Spleen (tissue), 11 donors: ENCODE measurements around the gene IFI16. TPM values are rescaled to one million over a fixed set of nuclear protein-coding genes. Genes with fewer than 3 reads are reported as not detected.

Experiments used
- DNase-seq: peaks from one replicate; pipeline ENCODE4 v3.0.0-alpha.2; 2020
- H3K27ac ChIP-seq, 8 donors: fragments of 200-600 bp; sonication (generic) in 7 of 8; 1 replicate in 4 of 8; 2 replicates in 4 of 8; pipeline versions ENCODE4 v1.5.0 to v1.8.0; 2016 to 2021; ENCODE audit warnings: inconsistent platforms in 4 of 8, mild to moderate bottlenecking in 4 of 8, moderate library complexity in 1 of 8
- H3K27me3 ChIP-seq, 7 donors: fragments of 200-600 bp; sonication (generic) in 6 of 7; replicated peaks in 1 of 7; 1 replicate in 4 of 7; 2 replicates in 3 of 7; pipeline versions ENCODE4 v1.5.0 to v1.8.0; 2016 to 2021; ENCODE audit warnings: inconsistent platforms in 3 of 7, mild to moderate bottlenecking in 1 of 7
- H3K36me3 ChIP-seq, 6 donors: fragments of 200-600 bp; sonication (generic) in 5 of 6; 1 replicate in 4 of 6; 2 replicates in 2 of 6; pipeline versions ENCODE4 v1.5.0 to v1.8.0; 2016 to 2021; ENCODE audit warnings: inconsistent platforms in 2 of 6
- H3K4me1 ChIP-seq, 6 donors: fragments of 200-600 bp; sonication (generic) in 5 of 6; 1 replicate in 3 of 6; 2 replicates in 3 of 6; pipeline versions ENCODE4 v1.5.0 to v1.8.0; 2016 to 2021; ENCODE audit warnings: inconsistent platforms in 3 of 6
- H3K4me3 ChIP-seq, 8 donors: fragments of 200-600 bp; sonication (generic) in 7 of 8; 1 replicate in 4 of 8; 2 replicates in 4 of 8; pipeline versions ENCODE4 v1.5.0 to v1.8.0; 2016 to 2021; ENCODE audit warnings: inconsistent platforms in 4 of 8, mild to moderate bottlenecking in 4 of 8, moderate library complexity in 2 of 8
- H3K9me3 ChIP-seq, 8 donors: fragments of 200-600 bp; sonication (generic) in 7 of 8; 1 replicate in 4 of 8; 2 replicates in 4 of 8; pipeline versions ENCODE4 v1.5.0 to v1.8.0; 2016 to 2021; ENCODE audit warnings: inconsistent platforms in 4 of 8
- POLR2A ChIP-seq, 3 donors: fragments of 450-650 bp; IDR thresholded peaks; one replicate each; pipeline ENCODE4 v1.5.1; 2017; ENCODE audit warnings: antibody characterized with exemption in 3 of 3, mild to moderate bottlenecking in 1 of 3
- POLR2AphosphoS5 ChIP-seq, 3 donors: sonication (generic); formaldehyde crosslinking; IDR thresholded peaks; one replicate each; pipeline ENCODE4 v1.5.1; 2017; ENCODE audit warnings: antibody characterized with exemption in 3 of 3
- WGBS, 5 donors: extraction: QIAGEN DNeasy Blood & Tissue Kit in 3 of 5; methylation state at CpG; one replicate each; pipeline versions ENCODE4 v1.1.5 to v1.1.7; 2013 to 2018; 5-methylcytosine and 5-hydroxymethylcytosine counted together
- intact Hi-C: fragments of 100-400 bp; cut with DNase I; formaldehyde crosslinking; loops from one replicate; pipeline ENCODE4 v1.15.0; 2023; ENCODE audit warnings: low total_unique reads
- polyA plus RNA-seq, 3 donors: library from polyadenylated mRNA; stranded (reverse); fragments of 200-250 nt; gene quantifications; one replicate each; pipeline ENCODE4 v1.2.1, GENCODE V29; 2013
- total RNA-seq, 7 donors: library from RNA; depleted of rRNA in 3 of 7; stranded (reverse); fragments of >200 nt in 3 of 7; fragmentation: NEBNext Ultra II Directional in 4 of 7; extraction: Animal tissue kit (Norgen Biotek cat#: 25700) in 4 of 7; gene quantifications; one replicate each; pipeline versions ENCODE4 v1.1.0 to v1.2.1, GENCODE V29; 2016 to 2021
- TF ChIP-seq, protein P1 (sequence below), 11 experiments: fragments of 200-600 bp in 7 of 11; fragments of 450-650 bp in 4 of 11; sonication (generic) in 4 of 11; IDR thresholded peaks in 8 of 11; conservative IDR thresholded peaks in 3 of 11; 1 replicate in 7 of 11; 2 replicates in 4 of 11; pipeline versions ENCODE4 v1.4.0 to v1.8.0; 2016 to 2021; ENCODE audit warnings: antibody characterized with exemption in 11 of 11, inconsistent platforms in 4 of 11, mild to moderate bottlenecking in 1 of 11
- donor health status: healthy with polysubstance abuse.
- donor health status: DM: no; HTN: no; CAD: no; lungs with moderate emphysema.
- donor health status: DM: no; HTN: no; CAD: no.
- donor health status: Bipolar disorder and iron deficiency.
- donor health status: healthy.
- donor health status: DM: no; HTN: no; CAD: no.
- donor health status: DM: yes; HTN: yes; CAD: no.

Gene IFI16
- total and polyA plus RNA-seq, 10 donors: 155 to 205 (median 176) TPM

GRCh38 chr1:159079525-159079924 is 69.8 kb downstream of the IFI16 start:
- H3K9me3 ChIP-seq: no peaks in the 10 kb centered on the region
- no peak overlapping the region for H3K27ac ChIP-seq
- TF ChIP-seq POLR2A (IDR thresholded peaks at IDR 0.05) (no peak), POLR2AphosphoS5 (IDR thresholded peaks at IDR 0.05) (no peak)
- TF ChIP-seq, protein P1, sequence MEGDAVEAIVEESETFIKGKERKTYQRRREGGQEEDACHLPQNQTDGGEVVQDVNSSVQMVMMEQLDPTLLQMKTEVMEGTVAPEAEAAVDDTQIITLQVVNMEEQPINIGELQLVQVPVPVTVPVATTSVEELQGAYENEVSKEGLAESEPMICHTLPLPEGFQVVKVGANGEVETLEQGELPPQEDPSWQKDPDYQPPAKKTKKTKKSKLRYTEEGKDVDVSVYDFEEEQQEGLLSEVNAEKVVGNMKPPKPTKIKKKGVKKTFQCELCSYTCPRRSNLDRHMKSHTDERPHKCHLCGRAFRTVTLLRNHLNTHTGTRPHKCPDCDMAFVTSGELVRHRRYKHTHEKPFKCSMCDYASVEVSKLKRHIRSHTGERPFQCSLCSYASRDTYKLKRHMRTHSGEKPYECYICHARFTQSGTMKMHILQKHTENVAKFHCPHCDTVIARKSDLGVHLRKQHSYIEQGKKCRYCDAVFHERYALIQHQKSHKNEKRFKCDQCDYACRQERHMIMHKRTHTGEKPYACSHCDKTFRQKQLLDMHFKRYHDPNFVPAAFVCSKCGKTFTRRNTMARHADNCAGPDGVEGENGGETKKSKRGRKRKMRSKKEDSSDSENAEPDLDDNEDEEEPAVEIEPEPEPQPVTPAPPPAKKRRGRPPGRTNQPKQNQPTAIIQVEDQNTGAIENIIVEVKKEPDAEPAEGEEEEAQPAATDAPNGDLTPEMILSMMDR (IDR thresholded peaks at IDR 0.05 in 8 of 11, conservative IDR thresholded peaks at IDR 0.05 in 3 of 11): no peak
- intact Hi-C loops: no loop called here
- H3K36me3 ChIP-seq: no peaks in the 10 kb centered on the region
- DNase-seq: no peak
- no peaks in the 10 kb centered on the region for H3K27me3 ChIP-seq
- peaks cover 0 to 48% (median 16%) of the 10 kb centered on the region in 6 donors for H3K4me1 ChIP-seq
- no peak overlapping the region for H3K4me3 ChIP-seq
- WGBS, 5 donors: 81 to 97% (median 87%) methylated on average over 1 of the region's 1 CpG

DNA sequence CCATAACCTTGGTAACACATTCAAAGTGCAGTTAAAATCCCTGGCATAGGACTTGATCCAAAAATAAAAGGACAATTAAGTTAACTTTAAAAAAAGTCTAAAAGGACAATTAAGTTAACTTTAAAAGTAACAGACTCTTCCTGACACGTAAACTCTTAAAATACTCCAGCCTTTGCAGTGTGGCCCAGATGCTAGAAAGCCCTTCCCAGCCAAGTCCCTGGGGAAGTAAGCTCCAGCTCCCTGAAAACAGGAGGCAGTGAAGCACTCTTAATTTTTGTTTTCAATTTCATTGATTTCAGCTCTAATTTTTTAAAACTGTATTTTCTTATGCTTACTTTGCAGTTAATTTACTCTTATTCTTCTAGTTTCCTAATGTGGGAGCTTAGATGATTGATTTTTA is 71.9 kb downstream of the IFI16 start:
- TF ChIP-seq, protein P1 (IDR thresholded peaks at IDR 0.05 in 8 of 11, conservative IDR thresholded peaks at IDR 0.05 in 3 of 11): no peak
- no peak for TF ChIP-seq POLR2AphosphoS5 (IDR thresholded peaks at IDR 0.05)
- TF ChIP-seq POLR2A (IDR thresholded peaks at IDR 0.05): no peak
- Histone ChIP-seq H3K9me3 (no peaks in the 10 kb centered on the region), H3K4me1 (peaks cover 0 to 27% (median 10%) of the 10 kb centered on the region in 6 donors), H3K4me3 (no peak overlapping the region), H3K27ac (no peak overlapping the region), H3K36me3 (no peaks in the 10 kb centered on the region), H3K27me3 (no peaks in the 10 kb centered on the region)
- intact Hi-C loops: no loop called here
- WGBS, 5 donors: 59 to 70% (median 66%) methylated on average over 1 of the region's 1 CpG
- no peak for DNase-seq

- Histone ChIP-seq H3K9me3 (no peaks in the 10 kb centered on the region), H3K36me3 (no peaks in the 10 kb centered on the region), H3K27ac (peak overlapping the region in 2 of 8 donors; percentile 86 to 90), H3K4me3 (no peak overlapping the region), H3K27me3 (no peaks in the 10 kb centered on the region), H3K4me1 (peaks cover 0 to 27% (median 5%) of the 10 kb centered on the region in 6 donors)
- 90 to 98% (median 95%) methylated on average over 1 of the region's 1 CpG for WGBS, 5 donors
- no peak for TF ChIP-seq POLR2AphosphoS5 (IDR thresholded peaks at IDR 0.05)
- no peak for TF ChIP-seq POLR2A (IDR thresholded peaks at IDR 0.05)
- TF ChIP-seq, protein P1 (IDR thresholded peaks at IDR 0.05 in 8 of 11, conservative IDR thresholded peaks at IDR 0.05 in 3 of 11): no peak
- intact Hi-C loops: no loop called here
- DNase-seq: no peak
Observed at GRCh38 chr1:159083013-159083412, 73.3 kb downstream of the IFI16 start.

DNA sequence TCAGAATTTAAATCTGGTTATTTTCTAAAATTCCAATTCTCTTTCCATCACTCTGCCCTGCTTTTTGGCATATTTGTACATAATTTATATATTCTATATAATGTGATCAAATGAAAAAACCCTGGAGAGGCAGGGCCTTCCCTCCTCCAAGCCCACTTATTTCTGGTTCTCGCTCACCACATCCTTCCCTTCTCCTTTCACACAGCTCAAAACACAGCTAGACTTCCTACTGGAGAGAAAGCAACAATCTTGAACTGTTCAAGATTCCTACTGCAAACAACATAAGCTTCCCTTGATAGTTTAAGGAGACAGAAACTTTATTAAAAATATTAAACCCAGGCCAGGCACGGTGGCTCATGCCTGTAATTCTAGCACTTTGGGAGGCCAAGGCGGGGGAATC is 74.4 kb downstream of the IFI16 start:
- no peak for DNase-seq
- Histone ChIP-seq H3K27me3 (no peaks in the 10 kb centered on the region), H3K36me3 (no peaks in the 10 kb centered on the region), H3K4me1 (peaks cover 0 to 31% (median 14%) of the 10 kb centered on the region in 6 donors), H3K4me3 (peak overlapping the region in 1 of 8 donors; percentile 16), H3K9me3 (no peaks in the 10 kb centered on the region), H3K27ac (peak overlapping the region in 7 of 8 donors; percentile 52 to 90 (median 76))
- intact Hi-C loops: no loop called here
- TF ChIP-seq POLR2A (IDR thresholded peaks at IDR 0.05) (no peak), POLR2AphosphoS5 (IDR thresholded peaks at IDR 0.05) (no peak)
- TF ChIP-seq, protein P1 (IDR thresholded peaks at IDR 0.05 in 8 of 11, conservative IDR thresholded peaks at IDR 0.05 in 3 of 11): no peak
- WGBS, 5 donors: 52 to 77% (median 68%) methylated on average over 3 of the region's 3 CpGs
